Upper lobe of right lung (tissue), 1 donor: Measurements from ENCODE around the gene MTURN. TPM values are rescaled to one million over a fixed set of nuclear protein-coding genes. Genes with fewer than 3 reads are reported as not detected.

ENCODE experiments used
- ATAC-seq: fragments of 200-7000 bp; cut with Tn5 transposase; one replicate; pipeline ENCODE4 v1.9.1; 2020; ENCODE audit warnings: mild to moderate bottlenecking, moderate library complexity
- DNase-seq: peaks from one replicate; pipeline ENCODE4 v3.0.0-alpha.2; 2020
- H3K27ac ChIP-seq: fragments of 200-600 bp; one replicate; pipeline ENCODE4 v1.8.0; 2022
- H3K27me3 ChIP-seq: fragments of 200-600 bp; one replicate; pipeline ENCODE4 v1.8.0; 2022; ENCODE audit warnings: mild to moderate bottlenecking
- H3K36me3 ChIP-seq: fragments of 200-600 bp; one replicate; pipeline ENCODE4 v1.8.0; 2022
- H3K4me1 ChIP-seq: fragments of 200-600 bp; one replicate; pipeline ENCODE4 v1.8.0; 2022
- H3K4me3 ChIP-seq: fragments of 200-600 bp; one replicate; pipeline ENCODE4 v1.8.0; 2022; ENCODE audit warnings: mild to moderate bottlenecking
- H3K9me3 ChIP-seq: fragments of 200-600 bp; one replicate; pipeline ENCODE4 v1.8.0; 2022
- intact Hi-C: fragments of 100-400 bp; cut with DNase I; formaldehyde crosslinking; loops from one replicate; pipeline ENCODE4 v1.11.0; 2022
- total RNA-seq: library from RNA; stranded (reverse); fragmentation: NEBNext Ultra II Directional; extraction: Animal tissue kit (Norgen Biotek cat#: 25700); gene quantifications from one replicate; pipeline ENCODE4 v1.2.1, GENCODE V29; 2021
- TF ChIP-seq, protein P1 (sequence below): fragments of 200-600 bp; IDR thresholded peaks from one replicate; pipeline ENCODE4 v1.8.0; 2022; ENCODE audit warnings: antibody characterized with exemption
- donor health status: DM: no; HTN: yes; CAD: no; lungs with severe emphysema.

The MTURN gene
- total RNA-seq, 1 donor from 2014 or later, result 31.3 TPM

DNA sequence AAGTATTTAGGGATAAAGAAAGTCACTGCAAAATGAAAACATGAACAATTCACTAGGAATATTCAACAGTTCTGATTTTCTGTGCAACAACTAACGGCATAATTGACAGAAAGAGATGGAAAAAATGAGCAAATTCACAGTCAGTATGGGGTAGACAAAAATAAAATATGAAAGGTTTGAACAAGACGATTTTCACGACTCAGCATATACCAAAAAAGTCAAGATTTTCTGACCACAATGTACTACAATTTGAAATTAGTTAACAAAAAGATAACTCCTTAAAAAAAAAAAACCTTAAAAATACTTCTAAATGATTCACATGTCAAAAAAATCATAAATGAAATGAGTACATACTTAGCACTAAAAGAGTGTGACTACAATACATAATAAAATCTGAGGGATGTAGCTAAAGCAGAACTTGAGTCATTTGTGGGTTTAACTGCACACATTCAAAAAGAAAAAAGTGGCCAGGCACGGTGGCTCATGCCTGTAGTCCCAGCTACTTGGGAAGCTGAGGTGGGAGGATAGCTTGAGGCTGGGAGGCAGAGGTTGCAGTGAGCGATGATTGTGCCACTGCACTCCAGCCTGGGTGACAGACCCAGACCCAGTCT is 22.6 kb upstream of the MTURN start:
- no peak overlapping the region for H3K4me3 ChIP-seq

DNA sequence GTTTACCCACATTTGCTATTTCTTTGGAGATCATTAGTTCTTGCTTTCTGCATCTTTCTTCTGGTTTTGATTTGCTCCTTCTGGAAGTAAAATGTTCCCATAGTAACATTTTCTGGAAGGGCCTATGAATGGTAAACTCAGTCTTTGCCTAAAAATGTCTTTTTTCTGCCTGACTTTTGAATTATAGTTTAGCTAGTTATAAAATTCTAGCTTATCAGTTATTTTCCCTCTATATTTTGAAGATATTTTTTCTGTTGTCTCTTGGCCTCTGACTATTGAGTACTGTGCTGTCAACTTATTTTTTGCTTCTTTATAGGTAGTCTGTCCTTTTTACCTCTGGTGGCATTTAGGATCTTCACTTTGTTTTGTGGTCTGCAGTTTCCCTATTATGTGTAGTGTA is 21.6 kb upstream of the MTURN start:
- H3K27ac ChIP-seq, result no peak overlapping the region
- no peak for DNase-seq
- no peak overlapping the region for H3K4me3 ChIP-seq
- peaks cover 8% of the 10 kb centered on the region for H3K9me3 ChIP-seq
- H3K27me3 ChIP-seq, result no peaks in the 10 kb centered on the region
- H3K36me3 ChIP-seq, result no peaks in the 10 kb centered on the region
- TF ChIP-seq, protein P1, sequence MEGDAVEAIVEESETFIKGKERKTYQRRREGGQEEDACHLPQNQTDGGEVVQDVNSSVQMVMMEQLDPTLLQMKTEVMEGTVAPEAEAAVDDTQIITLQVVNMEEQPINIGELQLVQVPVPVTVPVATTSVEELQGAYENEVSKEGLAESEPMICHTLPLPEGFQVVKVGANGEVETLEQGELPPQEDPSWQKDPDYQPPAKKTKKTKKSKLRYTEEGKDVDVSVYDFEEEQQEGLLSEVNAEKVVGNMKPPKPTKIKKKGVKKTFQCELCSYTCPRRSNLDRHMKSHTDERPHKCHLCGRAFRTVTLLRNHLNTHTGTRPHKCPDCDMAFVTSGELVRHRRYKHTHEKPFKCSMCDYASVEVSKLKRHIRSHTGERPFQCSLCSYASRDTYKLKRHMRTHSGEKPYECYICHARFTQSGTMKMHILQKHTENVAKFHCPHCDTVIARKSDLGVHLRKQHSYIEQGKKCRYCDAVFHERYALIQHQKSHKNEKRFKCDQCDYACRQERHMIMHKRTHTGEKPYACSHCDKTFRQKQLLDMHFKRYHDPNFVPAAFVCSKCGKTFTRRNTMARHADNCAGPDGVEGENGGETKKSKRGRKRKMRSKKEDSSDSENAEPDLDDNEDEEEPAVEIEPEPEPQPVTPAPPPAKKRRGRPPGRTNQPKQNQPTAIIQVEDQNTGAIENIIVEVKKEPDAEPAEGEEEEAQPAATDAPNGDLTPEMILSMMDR, result no peak
- intact Hi-C loops, result no loop called here
- no peak for ATAC-seq
- no peaks in the 10 kb centered on the region for H3K4me1 ChIP-seq

More for the DNA sequence above, 22.6 kb upstream of the MTURN start:
- no peaks in the 10 kb centered on the region for H3K27me3 ChIP-seq
- no peaks in the 10 kb centered on the region for H3K36me3 ChIP-seq
- TF ChIP-seq, protein P1, result no peak
- H3K9me3 ChIP-seq, result peaks cover 8% of the 10 kb centered on the region
- intact Hi-C loops, result no loop called here
- ATAC-seq (no peak), DNase-seq (no peak)
- H3K4me1 ChIP-seq, result no peaks in the 10 kb centered on the region
- no peak overlapping the region for H3K27ac ChIP-seq

DNA sequence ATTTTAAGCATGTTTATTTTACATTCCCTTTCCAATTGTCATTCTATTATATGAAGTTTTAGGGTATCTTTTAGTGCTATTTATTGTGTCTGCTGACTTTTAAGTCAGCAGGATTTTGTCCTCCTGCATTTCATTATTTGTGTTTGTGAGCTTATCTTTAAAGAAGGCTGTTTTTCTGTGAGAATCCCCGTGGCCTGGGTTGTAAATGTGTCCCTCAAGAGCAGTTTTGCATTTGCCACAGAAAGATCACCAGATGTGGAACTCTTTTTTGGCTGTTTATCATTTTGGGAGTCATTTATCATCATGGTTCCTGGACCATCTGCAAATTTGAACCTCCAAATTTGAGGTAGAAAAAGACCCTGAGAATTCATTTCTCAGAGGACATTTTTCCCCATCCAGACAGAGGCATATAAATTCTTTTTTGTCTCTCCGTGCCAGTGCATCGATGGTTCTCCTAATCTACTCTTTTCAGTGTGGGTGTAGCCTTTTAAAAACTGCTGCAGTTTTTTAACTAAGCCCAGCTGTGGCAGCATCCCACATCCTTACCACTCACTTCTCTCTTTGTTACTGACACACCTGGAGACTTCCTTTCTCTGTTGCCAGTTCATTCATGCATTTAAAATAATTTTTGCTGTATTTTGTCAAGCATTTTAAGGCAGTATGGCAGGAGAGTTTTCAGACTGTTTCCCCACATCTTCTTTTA is 20.1 kb upstream of the MTURN start:
- intact Hi-C loops, result no loop called here
- Histone ChIP-seq H3K27me3 (no peaks in the 10 kb centered on the region), H3K36me3 (no peaks in the 10 kb centered on the region), H3K9me3 (peaks cover 8% of the 10 kb centered on the region), H3K4me1 (no peaks in the 10 kb centered on the region), H3K27ac (no peak overlapping the region), H3K4me3 (no peak overlapping the region)
- ATAC-seq (no peak), DNase-seq (no peak)
- TF ChIP-seq, protein P1, result no peak

DNA sequence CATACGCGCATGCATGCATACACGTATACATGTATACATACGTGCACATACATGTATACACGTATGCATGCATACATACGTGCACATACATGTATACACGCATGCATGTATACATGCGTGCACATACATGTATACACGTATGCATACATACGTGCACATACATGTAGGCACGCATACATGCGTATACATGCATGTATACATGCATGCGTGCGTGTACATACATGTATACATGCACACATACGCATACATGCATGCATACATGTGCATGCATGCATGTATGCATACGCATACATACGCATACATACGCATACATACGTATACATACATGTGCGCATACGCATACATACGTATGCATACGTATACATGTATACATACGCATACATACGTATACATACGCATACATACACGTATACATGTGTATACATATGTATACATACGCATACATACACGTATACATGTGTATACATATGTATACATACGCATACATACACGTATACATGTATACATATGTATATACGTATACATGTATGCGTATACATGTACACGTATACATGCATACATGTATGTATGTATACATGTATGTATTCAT is 19.0 kb upstream of the MTURN start:
- TF ChIP-seq, protein P1, result no peak
- Histone ChIP-seq H3K4me1 (no peaks in the 10 kb centered on the region), H3K27me3 (no peaks in the 10 kb centered on the region), H3K36me3 (no peaks in the 10 kb centered on the region), H3K9me3 (peaks cover 8% of the 10 kb centered on the region), H3K4me3 (no peak overlapping the region), H3K27ac (no peak overlapping the region)
- DNase-seq (no peak), ATAC-seq (no peak)
- intact Hi-C loops, result no loop called here

DNA sequence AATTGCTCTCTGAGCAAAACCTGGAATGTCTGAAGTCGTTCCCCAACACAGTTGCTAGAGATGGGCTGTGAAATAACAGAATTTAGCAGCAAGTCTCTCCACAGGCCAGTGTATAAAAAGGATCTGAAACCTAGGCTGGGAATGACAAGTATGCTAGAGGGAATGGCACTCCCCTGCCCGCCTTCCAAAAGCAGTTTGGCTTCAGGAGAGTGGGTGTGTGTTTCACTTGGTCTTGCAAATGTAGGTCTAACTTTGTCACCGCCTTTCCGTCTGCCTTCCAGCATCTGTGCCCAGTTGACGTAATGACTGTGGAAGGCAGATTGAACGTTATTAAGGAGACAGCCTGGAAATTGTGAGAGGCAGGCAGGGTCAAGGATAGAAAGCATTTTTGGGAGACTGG is 18.0 kb upstream of the MTURN start:
- Histone ChIP-seq H3K4me1 (no peaks in the 10 kb centered on the region), H3K27ac (no peak overlapping the region), H3K36me3 (no peaks in the 10 kb centered on the region), H3K4me3 (no peak overlapping the region), H3K9me3 (peaks cover 8% of the 10 kb centered on the region), H3K27me3 (no peaks in the 10 kb centered on the region)
- TF ChIP-seq, protein P1, result no peak
- intact Hi-C loops, result no loop called here
- no peak for DNase-seq
- peak; percentile 91 for ATAC-seq
